Hepatocyte (in vitro differentiated cells): ENCODE measurements around the gene MRPL10. TPM values are rescaled to one million over a fixed set of nuclear protein-coding genes. Genes with fewer than 3 reads are reported as not detected.
A peak's percentile ranks its signal among the peaks of the same experiment; 100 is the strongest.

ENCODE experiments used
- DNase-seq: peaks from one replicate; pipeline ENCODE4 v3.0.0-alpha.2; 2016; ENCODE audit warnings: low spot score
- H2AFZ ChIP-seq: fragments of 200-600 bp; sonication (generic); 2 replicates; pipeline ENCODE4 v1.6.0; 2016; ENCODE audit warnings: antibody characterized with exemption, mild to moderate bottlenecking
- H3K27ac ChIP-seq: fragments of 200-600 bp; sonication (generic); 2 replicates; pipeline ENCODE4 v1.5.1; 2016; ENCODE audit warnings: mild to moderate bottlenecking
- H3K27me3 ChIP-seq: fragments of 200-600 bp; sonication (generic); 2 replicates; pipeline ENCODE4 v1.6.1; 2016
- H3K36me3 ChIP-seq: fragments of 200-600 bp; sonication (generic); replicated peaks from 2 replicates; pipeline ENCODE4 v1.5.1; 2016; ENCODE audit warnings: low read depth; ENCODE audit not compliant: insufficient read depth
- H3K4me1 ChIP-seq: fragments of 200-600 bp; sonication (generic); 2 replicates; pipeline ENCODE4 v1.5.1; 2016; ENCODE audit warnings: mild to moderate bottlenecking, moderate library complexity; ENCODE audit not compliant: insufficient read depth
- H3K4me2 ChIP-seq: fragments of 200-600 bp; sonication (generic); 2 replicates; pipeline ENCODE4 v1.6.0; 2016
- H3K4me3 ChIP-seq: fragments of 200-600 bp; sonication (generic); 2 replicates; pipeline ENCODE4 v1.5.1; 2016; ENCODE audit warnings: mild to moderate bottlenecking
- H3K79me2 ChIP-seq: fragments of 200-600 bp; sonication (generic); 2 replicates; pipeline ENCODE4 v1.6.0; 2017; ENCODE audit warnings: mild to moderate bottlenecking
- H3K9me2 ChIP-seq: fragments of 200-600 bp; sonication (generic); replicated peaks from 2 replicates; pipeline ENCODE4 v1.6.0; 2017; ENCODE audit warnings: mild to moderate bottlenecking; ENCODE audit not compliant: insufficient read depth
- H3K9me3 ChIP-seq: fragments of 200-600 bp; sonication (generic); 2 replicates; pipeline ENCODE4 v1.5.1; 2016; ENCODE audit warnings: low read depth, mild to moderate bottlenecking
- H4K20me1 ChIP-seq: fragments of 200-600 bp; sonication (generic); 2 replicates; pipeline ENCODE4 v1.6.0; 2016; ENCODE audit warnings: mild to moderate bottlenecking; ENCODE audit not compliant: insufficient read depth, poor library complexity, severe bottlenecking
- CTCF ChIP-seq: fragments of 200-600 bp; sonication (generic); IDR thresholded peaks from 2 replicates; pipeline ENCODE4 v1.5.1; 2016; ENCODE audit warnings: antibody characterized with exemption, mild to moderate bottlenecking; ENCODE audit not compliant: poor library complexity
- EZH2 ChIP-seq: fragments of 200-600 bp; sonication (generic); IDR thresholded peaks from 2 replicates; pipeline ENCODE4 v1.6.1; 2016; ENCODE audit warnings: antibody characterized with exemption, mild to moderate bottlenecking, borderline replicate concordance
- EZH2phosphoT487 ChIP-seq: fragments of 200-600 bp; sonication (generic); IDR thresholded peaks from one replicate; pipeline ENCODE4 v1.6.1; 2018; ENCODE audit warnings: antibody characterized with exemption, mild to moderate bottlenecking, low read depth, moderate library complexity; ENCODE audit not compliant: unreplicated experiment, severe bottlenecking
- WGBS: methylation state at CpG from one replicate; pipeline ENCODE4 v1.1.6; 2016; ENCODE audit warnings: low lambda C conversion rate; ENCODE audit errors: missing lambda C conversion rate; 5-methylcytosine and 5-hydroxymethylcytosine counted together
- polyA plus RNA-seq: library from polyadenylated mRNA; unstranded; fragments of >200 nt; fragmentation: Nextera tagmentation; extraction: Ambion mirVana; gene quantifications from 2 replicates; pipeline ENCODE4 v1.2.1, GENCODE V29; 2016
- total RNA-seq: library from RNA; depleted of rRNA; stranded (reverse); fragments of >200 nt; gene quantifications from 2 replicates; pipeline ENCODE4 v1.2.3, GENCODE V29; 2014

The MRPL10 gene
- total and polyA plus RNA-seq, 2 experiments from 2014 or later, result 30.7 to 33.7 TPM

- H4K20me1 ChIP-seq, result no peaks in the 10 kb centered on the region
- no peaks in the 10 kb centered on the region for H3K9me3 ChIP-seq
These were observed 7.7 kb upstream of the MRPL10 start for GRCh38 chr17:47839071-47839470.

GRCh38 chr17:47838636-47839035 lies 7.3 kb upstream of the MRPL10 start:
- no peak overlapping the region for H3K27ac ChIP-seq
- TF ChIP-seq EZH2phosphoT487 (no peak), CTCF (no peak), EZH2 (no peak)
- H3K4me3 ChIP-seq, result no peak overlapping the region
- peaks cover 17% of the 10 kb centered on the region for H3K79me2 ChIP-seq
- H3K4me2 ChIP-seq, result no peak overlapping the region
- no peaks in the 10 kb centered on the region for H3K9me2 ChIP-seq
- 97% methylated on average over 13 of the region's 13 CpGs for WGBS
- H4K20me1 ChIP-seq, result no peaks in the 10 kb centered on the region
- no peaks in the 10 kb centered on the region for H3K36me3 ChIP-seq
- H3K27me3 ChIP-seq, result no peaks in the 10 kb centered on the region
- no peak overlapping the region for H2AFZ ChIP-seq
- H3K4me1 ChIP-seq, result peaks cover 27% of the 10 kb centered on the region
- DNase-seq, result no peak
- H3K9me3 ChIP-seq, result no peaks in the 10 kb centered on the region

More at GRCh38 chr17:47839071-47839470, 7.7 kb upstream of the MRPL10 start:
- no peaks in the 10 kb centered on the region for H3K36me3 ChIP-seq
- no peak overlapping the region for H3K4me3 ChIP-seq
- peaks cover 31% of the 10 kb centered on the region for H3K4me1 ChIP-seq
- no peaks in the 10 kb centered on the region for H3K9me2 ChIP-seq
- no peak overlapping the region for H2AFZ ChIP-seq
- DNase-seq, result no peak
- peak overlapping the region; percentile 94 for H3K4me2 ChIP-seq
- H3K79me2 ChIP-seq, result peaks cover 17% of the 10 kb centered on the region
- WGBS, result 92% methylated on average over 5 of the region's 5 CpGs
- no peak overlapping the region for H3K27ac ChIP-seq
- no peak for TF ChIP-seq EZH2phosphoT487
- TF ChIP-seq EZH2, result no peak
- no peak for TF ChIP-seq CTCF
- H3K27me3 ChIP-seq, result no peaks in the 10 kb centered on the region

GRCh38 chr17:47837401-47838039 lies 6.2 kb upstream of the MRPL10 start:
- Histone ChIP-seq H3K9me2 (no peaks in the 10 kb centered on the region), H3K36me3 (no peaks in the 10 kb centered on the region), H3K4me2 (no peak overlapping the region), H2AFZ (no peak overlapping the region), H4K20me1 (no peaks in the 10 kb centered on the region), H3K4me3 (no peak overlapping the region), H3K4me1 (peaks cover 22% of the 10 kb centered on the region), H3K27ac (no peak overlapping the region), H3K9me3 (no peaks in the 10 kb centered on the region), H3K27me3 (no peaks in the 10 kb centered on the region), H3K79me2 (peaks cover 17% of the 10 kb centered on the region)
- no peak for DNase-seq
- no peak for TF ChIP-seq CTCF
- TF ChIP-seq EZH2phosphoT487, result no peak
- WGBS, result 71% methylated on average over 13 of the region's 13 CpGs
